SJCRH30 (cell line): ENCODE data around the gene PICALM. TPM values are rescaled to one million over a fixed set of nuclear protein-coding genes. Genes with fewer than 3 reads are reported as not detected.

Experiments used
- DNase-seq, 2 experiments: peaks; one replicate each; pipeline ENCODE4 v3.0.0-alpha.2; 2015 to 2020
- H3K27ac ChIP-seq: fragments of 250-450 bp; sonication (Bioruptor Pico); 2 replicates; pipeline ENCODE4 v1.5.1; 2020; ENCODE audit warnings: mild to moderate bottlenecking, moderate library complexity
- H3K27me3 ChIP-seq: fragments of 250-450 bp; sonication (Bioruptor Pico); 2 replicates; pipeline ENCODE4 v1.5.1; 2020; ENCODE audit warnings: mild to moderate bottlenecking, moderate library complexity
- H3K36me3 ChIP-seq: fragments of 250-450 bp; sonication (Bioruptor Pico); 2 replicates; pipeline ENCODE4 v1.5.1; 2020; ENCODE audit warnings: mild to moderate bottlenecking, moderate library complexity
- H3K4me1 ChIP-seq: fragments of 250-450 bp; sonication (Bioruptor Pico); 2 replicates; pipeline ENCODE4 v1.5.1; 2020; ENCODE audit warnings: mild to moderate bottlenecking, moderate library complexity
- H3K4me3 ChIP-seq: fragments of 250-450 bp; sonication (Bioruptor Pico); 2 replicates; pipeline ENCODE4 v1.5.1; 2020; ENCODE audit warnings: mild to moderate bottlenecking, moderate library complexity
- H3K9me3 ChIP-seq: fragments of 250-450 bp; sonication (Bioruptor Pico); replicated peaks from 2 replicates; pipeline ENCODE4 v1.5.1; 2020; ENCODE audit warnings: mild to moderate bottlenecking, moderate library complexity
- total RNA-seq: library from RNA; depleted of rRNA; stranded (reverse); fragments of >200 nt; shearing (Covaris generic); gene quantifications from 2 replicates; pipeline ENCODE4 v1.2.3, GENCODE V29; 2014

PICALM gene
- total RNA-seq, 1 experiment from 2014 or later, result 242 TPM

DNA sequence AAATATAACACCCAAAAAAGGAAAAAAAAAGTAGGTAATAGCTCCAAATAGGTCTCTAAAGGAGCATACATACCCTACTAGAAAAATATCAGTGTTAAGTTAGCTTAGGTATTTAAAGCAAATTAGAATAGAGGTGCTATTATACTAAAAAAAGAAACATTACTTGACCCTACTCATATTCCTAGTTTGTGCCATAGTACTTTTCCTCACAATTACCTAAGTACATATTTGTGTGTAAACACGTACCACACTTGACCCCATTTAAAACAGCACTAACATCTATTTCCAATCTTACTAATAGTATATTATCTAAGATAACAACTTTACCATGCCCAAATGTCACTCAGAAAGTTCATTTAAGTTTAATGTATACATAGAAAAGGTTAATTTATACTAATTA, 57.7 kb downstream of the PICALM start:
- Histone ChIP-seq H3K4me1 (peaks cover 25% of the 10 kb centered on the region), H3K4me3 (no peak overlapping the region), H3K9me3 (no peaks in the 10 kb centered on the region), H3K27me3 (no peaks in the 10 kb centered on the region), H3K27ac (no peak overlapping the region), H3K36me3 (peaks cover 60% of the 10 kb centered on the region)
- DNase-seq, result no peak

DNA sequence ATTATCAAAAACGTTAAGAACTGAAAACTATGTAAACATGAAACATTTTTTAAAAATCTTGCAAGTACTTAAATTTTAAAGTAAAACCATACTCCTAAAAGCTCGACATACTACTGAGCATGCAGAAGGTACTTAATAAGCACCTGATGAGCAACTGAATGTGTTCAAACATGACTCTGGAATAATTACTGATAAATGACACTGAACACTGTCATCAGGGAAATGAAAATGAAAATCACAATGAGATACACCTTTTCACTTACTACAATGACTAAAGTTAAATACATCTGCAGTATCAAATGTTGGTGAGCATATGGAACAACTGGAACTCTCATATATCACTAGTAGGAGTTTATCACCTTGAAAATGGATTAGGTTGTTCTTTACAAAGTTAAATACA, 65.2 kb downstream of the PICALM start:
- no peaks in the 10 kb centered on the region for H3K27me3 ChIP-seq
- H3K36me3 ChIP-seq, result peaks cover 89% of the 10 kb centered on the region
- no peak for DNase-seq
- no peak overlapping the region for H3K27ac ChIP-seq
- H3K4me3 ChIP-seq, result no peak overlapping the region
- no peaks in the 10 kb centered on the region for H3K4me1 ChIP-seq
- H3K9me3 ChIP-seq, result no peaks in the 10 kb centered on the region

DNA sequence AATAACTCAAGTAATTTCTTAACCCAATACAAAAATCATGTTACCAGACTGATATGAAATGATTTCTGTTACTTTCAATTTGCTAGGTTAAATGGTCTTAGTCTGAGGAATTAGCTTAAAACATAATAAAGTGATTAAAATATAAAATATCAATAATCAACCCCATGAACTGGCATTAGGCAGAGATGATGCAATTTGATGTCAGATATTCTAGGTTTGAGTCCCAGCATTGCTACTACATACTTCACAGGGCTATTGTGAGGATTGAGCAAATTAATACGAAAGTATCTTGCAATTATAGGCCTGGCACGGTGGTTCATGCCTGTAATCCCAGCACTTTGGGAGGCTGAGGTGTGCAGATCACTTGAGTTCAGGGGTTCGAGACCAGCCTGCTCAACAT, 66.5 kb downstream of the PICALM start:
- no peak for DNase-seq
- Histone ChIP-seq H3K27me3 (no peaks in the 10 kb centered on the region), H3K27ac (no peak overlapping the region), H3K9me3 (no peaks in the 10 kb centered on the region), H3K4me1 (no peaks in the 10 kb centered on the region), H3K36me3 (peaks cover 85% of the 10 kb centered on the region), H3K4me3 (no peak overlapping the region)

DNA sequence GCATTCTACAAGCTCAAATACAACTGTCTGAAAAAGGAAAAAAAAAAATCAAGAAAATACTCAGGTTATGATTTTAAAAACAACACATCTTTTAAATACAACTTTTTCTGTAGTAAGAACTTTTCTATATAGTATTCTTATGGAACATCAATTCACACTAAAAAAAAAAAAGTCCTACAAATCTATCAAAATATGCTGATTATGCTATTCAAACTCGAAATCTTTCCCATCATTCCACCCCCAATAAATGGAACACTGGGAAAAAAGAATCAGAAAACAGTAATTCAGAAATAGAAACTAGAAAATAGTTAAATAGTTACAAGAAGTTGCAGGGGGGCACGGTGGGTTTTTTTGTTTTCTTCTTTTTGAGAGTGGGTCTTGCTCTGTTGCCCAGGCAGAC, 77.4 kb downstream of the PICALM start:
- no peaks in the 10 kb centered on the region for H3K4me1 ChIP-seq
- no peak for DNase-seq
- H3K9me3 ChIP-seq, result no peaks in the 10 kb centered on the region
- H3K36me3 ChIP-seq, result peaks cover 68% of the 10 kb centered on the region
- H3K27me3 ChIP-seq, result no peaks in the 10 kb centered on the region
- no peak overlapping the region for H3K4me3 ChIP-seq
- no peak overlapping the region for H3K27ac ChIP-seq

DNA sequence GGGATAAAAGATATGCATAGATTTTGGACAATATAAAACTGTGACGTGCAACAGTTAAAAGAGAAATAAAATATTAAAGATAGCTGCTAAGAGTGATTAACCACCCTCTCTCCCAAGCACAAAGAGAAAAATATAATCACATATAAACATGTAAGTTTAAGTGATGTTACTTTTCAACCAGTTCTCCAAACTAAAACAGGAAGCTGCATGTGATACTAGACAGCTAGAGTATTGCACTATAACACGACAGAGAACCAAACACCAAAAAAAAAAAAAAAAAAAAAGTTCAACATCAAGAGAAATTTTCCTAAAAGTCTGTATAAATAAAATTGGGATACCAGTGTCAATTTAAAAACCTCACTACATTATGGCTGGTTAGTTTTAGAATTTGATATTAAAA, 79.1 kb downstream of the PICALM start:
- no peaks in the 10 kb centered on the region for H3K9me3 ChIP-seq
- no peaks in the 10 kb centered on the region for H3K27me3 ChIP-seq
- no peaks in the 10 kb centered on the region for H3K4me1 ChIP-seq
- no peak overlapping the region for H3K4me3 ChIP-seq
- no peak for DNase-seq
- H3K36me3 ChIP-seq, result peaks cover 56% of the 10 kb centered on the region
- no peak overlapping the region for H3K27ac ChIP-seq

DNA sequence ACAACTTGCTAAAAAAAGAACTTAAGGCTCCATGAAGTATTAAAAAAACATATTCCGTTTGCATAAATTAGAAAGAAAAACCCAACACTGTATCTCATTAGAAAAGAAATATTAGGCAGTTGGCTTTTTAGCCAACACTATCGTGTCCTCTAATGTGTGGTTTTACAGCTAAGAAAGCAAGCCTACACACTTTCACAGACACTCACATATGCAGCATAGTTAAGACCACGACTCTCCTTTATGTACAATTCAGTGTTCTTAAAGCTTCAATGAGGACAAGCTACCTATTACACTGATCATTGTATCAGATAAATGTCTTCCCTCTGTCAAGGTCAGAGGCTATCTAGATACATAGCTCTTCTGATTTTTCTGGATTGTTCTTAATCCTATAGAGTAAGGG, 80.1 kb downstream of the PICALM start:
- H3K36me3 ChIP-seq, result peaks cover 56% of the 10 kb centered on the region
- DNase-seq, result no peak
- no peak overlapping the region for H3K27ac ChIP-seq
- H3K4me3 ChIP-seq, result no peak overlapping the region
- H3K9me3 ChIP-seq, result no peaks in the 10 kb centered on the region
- no peaks in the 10 kb centered on the region for H3K4me1 ChIP-seq
- H3K27me3 ChIP-seq, result no peaks in the 10 kb centered on the region

DNA sequence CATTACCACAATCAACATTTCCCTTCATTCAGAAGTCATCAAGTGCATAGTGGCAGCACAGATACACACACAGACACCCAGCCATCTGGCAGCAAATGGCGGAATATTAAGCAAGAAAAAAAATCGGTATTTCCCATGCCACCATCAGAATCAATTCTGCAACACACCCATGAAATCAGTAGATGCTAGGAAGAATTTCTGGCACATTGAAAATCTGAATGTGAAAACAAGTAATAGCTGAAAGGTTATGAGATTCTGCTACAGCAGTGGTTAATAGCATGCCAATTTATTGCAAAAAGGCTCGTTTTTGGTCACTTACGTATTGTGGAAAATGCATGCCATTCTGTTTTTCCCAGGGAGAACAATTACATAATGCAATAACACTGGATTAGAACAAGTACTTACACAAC, 91.1 kb downstream of the PICALM start:
- DNase-seq, result no peak
- H3K9me3 ChIP-seq, result no peaks in the 10 kb centered on the region
- H3K27ac ChIP-seq, result no peak overlapping the region
- no peak overlapping the region for H3K4me3 ChIP-seq
- no peaks in the 10 kb centered on the region for H3K4me1 ChIP-seq
- peaks cover 86% of the 10 kb centered on the region for H3K36me3 ChIP-seq
- H3K27me3 ChIP-seq, result no peaks in the 10 kb centered on the region

DNA sequence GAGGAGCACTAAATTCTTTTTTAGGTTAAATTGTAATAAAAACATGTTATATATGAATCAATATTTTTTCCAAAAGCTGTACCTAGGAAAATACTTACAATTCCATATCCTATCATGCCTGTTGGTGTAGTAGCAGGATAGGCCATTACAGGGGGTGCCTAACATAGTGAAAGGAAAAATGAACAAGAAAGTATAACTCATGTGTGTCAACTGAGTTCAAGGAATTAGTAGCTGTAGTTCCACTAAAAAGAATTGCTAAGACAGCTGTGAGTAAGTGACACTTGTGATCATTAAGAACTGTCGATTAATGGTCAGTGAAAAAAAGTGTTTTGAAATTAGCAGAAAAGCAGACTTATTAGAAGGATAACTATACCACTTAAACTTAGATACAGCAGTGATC, 92.4 kb downstream of the PICALM start:
- no peaks in the 10 kb centered on the region for H3K9me3 ChIP-seq
- no peak for DNase-seq
- H3K27me3 ChIP-seq, result no peaks in the 10 kb centered on the region

DNA sequence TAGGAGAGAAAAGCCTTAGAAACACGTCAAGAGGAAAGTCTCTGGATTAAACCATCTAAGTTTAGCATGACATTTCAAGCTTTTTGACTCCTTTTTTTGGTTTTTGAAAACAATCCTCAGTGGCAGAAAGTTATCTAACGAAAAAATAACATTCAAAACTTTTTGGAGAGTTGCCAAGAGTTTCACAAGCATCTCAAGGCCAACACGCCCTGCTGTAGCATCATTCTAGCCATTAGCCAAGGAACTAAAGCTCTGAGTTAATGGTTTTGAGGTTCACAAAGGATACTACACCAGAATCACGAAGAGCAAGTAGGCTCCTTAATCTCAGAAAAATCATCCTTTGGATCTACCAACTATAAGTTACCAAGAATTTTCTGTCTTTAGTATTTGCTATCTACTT, 94.8 kb downstream of the PICALM start:
- Histone ChIP-seq H3K27ac (no peak overlapping the region), H3K27me3 (no peaks in the 10 kb centered on the region), H3K36me3 (peaks cover 86% of the 10 kb centered on the region), H3K9me3 (no peaks in the 10 kb centered on the region), H3K4me3 (no peak overlapping the region), H3K4me1 (no peaks in the 10 kb centered on the region)
- no peak for DNase-seq

More for the DNA sequence above, 92.4 kb downstream of the PICALM start:
- no peaks in the 10 kb centered on the region for H3K4me1 ChIP-seq
- H3K4me3 ChIP-seq, result no peak overlapping the region
- peaks cover 90% of the 10 kb centered on the region for H3K36me3 ChIP-seq
- H3K27ac ChIP-seq, result no peak overlapping the region

DNA sequence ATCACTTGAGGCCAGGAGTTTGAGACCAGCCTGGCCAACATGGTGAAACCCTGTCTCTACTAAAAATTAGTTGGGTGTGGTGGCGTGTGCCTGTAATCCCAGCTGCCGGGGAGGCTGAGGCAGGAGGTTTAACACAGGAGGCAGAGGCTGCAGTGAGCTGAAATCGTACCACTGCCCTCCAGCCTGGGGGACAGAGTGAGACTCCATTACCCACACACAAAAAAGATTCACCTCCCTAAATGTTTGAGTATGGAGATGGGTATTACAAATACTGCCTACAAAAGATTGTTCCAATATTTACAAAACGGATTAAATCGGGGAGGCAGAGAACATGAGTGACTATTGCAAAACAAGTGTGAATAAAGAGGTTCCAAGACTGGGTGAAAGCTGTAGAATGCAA, 98.3 kb downstream of the PICALM start:
- no peak for DNase-seq
- no peaks in the 10 kb centered on the region for H3K4me1 ChIP-seq
- H3K27me3 ChIP-seq, result no peaks in the 10 kb centered on the region
- H3K9me3 ChIP-seq, result no peaks in the 10 kb centered on the region
- no peak overlapping the region for H3K4me3 ChIP-seq
- no peak overlapping the region for H3K27ac ChIP-seq
- H3K36me3 ChIP-seq, result peaks cover 78% of the 10 kb centered on the region

DNA sequence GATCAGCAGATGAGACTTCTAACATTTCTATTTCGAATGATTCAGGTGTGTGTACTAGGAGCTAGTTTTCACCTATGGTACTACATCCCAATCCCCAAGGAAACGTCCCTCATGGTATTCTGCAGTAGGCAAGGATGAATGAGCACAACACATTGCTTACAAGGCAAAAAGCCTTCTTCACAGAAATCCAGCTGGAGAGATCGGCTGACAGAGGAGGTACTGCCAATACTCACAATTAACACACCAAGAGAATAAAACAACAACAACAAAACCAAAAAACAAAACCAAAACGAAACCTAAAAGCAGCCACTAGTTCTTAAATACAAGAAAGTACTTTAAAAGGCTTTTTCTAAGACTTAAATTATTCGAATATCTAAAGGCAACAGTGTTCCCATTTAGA, 101.4 kb downstream of the PICALM start:
- no peak for DNase-seq
- Histone ChIP-seq H3K9me3 (no peaks in the 10 kb centered on the region), H3K27ac (no peak overlapping the region), H3K27me3 (no peaks in the 10 kb centered on the region), H3K4me1 (peaks cover 4% of the 10 kb centered on the region), H3K36me3 (peaks cover 71% of the 10 kb centered on the region), H3K4me3 (no peak overlapping the region)

DNA sequence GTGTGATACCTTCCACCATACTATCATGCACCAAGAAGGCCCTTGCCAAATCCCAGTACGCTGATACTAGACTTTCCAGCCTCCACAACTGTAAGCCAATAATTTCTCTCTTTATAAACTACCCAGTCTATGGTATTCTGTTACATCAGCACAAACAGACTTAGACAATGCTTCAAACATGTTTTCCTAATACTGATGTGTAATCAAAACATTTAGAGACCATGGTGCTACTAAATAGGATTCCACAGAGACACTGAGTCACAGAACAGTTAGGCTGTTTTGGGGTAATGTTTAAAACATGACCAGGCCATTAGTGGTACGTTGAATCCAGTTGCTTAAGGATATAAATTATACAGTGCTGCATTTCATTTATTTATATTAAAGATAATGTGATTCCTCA, 103.7 kb downstream of the PICALM start:
- Histone ChIP-seq H3K36me3 (peaks cover 58% of the 10 kb centered on the region), H3K27ac (no peak overlapping the region), H3K27me3 (no peaks in the 10 kb centered on the region), H3K4me1 (peaks cover 18% of the 10 kb centered on the region), H3K4me3 (no peak overlapping the region), H3K9me3 (no peaks in the 10 kb centered on the region)
- DNase-seq, result no peak

DNA sequence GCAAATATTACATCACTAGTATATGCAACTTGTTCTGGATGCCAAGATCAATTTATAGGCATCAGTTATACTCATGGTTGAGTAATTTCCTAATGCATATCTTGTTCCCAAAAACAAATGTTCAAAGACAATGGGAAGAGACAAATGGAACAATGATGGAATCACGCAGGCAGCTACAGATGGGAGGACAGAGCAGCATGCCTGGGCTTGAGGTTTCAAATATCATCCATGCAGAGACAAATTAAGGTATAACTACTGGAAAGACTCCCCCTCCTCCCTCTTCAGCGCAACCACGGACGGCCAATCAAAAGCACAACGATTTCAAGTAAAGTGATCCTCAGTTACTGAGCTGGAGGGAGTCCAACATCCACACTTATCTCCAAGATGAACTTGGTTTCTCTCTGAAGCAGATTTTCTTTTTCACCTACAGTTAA, 106.9 kb downstream of the PICALM start:
- Histone ChIP-seq H3K36me3 (peaks cover 63% of the 10 kb centered on the region), H3K27ac (peak overlapping the region; percentile 3), H3K4me3 (no peak overlapping the region), H3K27me3 (no peaks in the 10 kb centered on the region), H3K4me1 (peaks cover 18% of the 10 kb centered on the region), H3K9me3 (no peaks in the 10 kb centered on the region)
- DNase-seq, result peak; percentile 70 to 78

DNA sequence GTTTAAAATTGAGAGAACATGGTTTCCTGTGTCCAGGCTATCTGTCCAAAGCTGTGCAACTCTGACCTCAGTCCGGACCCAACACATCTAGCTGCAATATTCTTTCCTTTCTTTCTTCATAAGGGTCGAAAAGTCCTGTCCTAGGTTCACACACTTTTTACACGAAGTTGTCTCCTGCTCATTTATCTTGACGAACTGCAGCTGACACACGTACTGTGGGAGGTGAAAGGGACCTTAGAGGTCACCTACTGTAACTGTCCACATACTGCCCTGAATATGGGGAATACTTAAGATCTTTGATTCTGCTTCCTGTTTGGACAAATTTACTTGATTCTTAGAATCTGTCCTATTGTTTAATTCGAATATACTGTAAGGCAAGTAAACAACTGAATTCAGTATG, 107.8 kb downstream of the PICALM start:
- H3K4me3 ChIP-seq, result no peak overlapping the region
- H3K36me3 ChIP-seq, result peaks cover 64% of the 10 kb centered on the region
- H3K4me1 ChIP-seq, result peaks cover 18% of the 10 kb centered on the region
- H3K27ac ChIP-seq, result no peak overlapping the region
- no peaks in the 10 kb centered on the region for H3K27me3 ChIP-seq
- DNase-seq, result no peak
- H3K9me3 ChIP-seq, result no peaks in the 10 kb centered on the region

DNA sequence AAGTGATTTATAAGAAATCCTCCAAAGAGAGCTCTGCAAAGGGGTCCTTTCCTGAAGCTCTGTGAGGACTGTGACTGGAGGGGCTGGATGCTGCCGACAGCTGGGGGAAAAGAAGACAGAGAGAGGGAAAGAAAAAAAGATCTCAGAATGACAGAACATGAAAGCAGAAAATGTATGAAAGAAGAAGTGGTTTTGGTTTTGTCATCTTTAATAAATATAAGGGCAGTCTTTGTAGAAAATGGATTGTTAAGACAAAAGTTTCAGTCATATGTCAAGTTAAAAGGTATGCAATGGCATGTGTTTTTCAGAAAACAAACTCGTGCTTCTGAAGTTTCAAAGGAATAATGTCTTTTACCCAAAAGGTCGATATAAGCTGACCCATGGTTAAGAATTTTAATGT, 108.2 kb downstream of the PICALM start:
- peaks cover 65% of the 10 kb centered on the region for H3K36me3 ChIP-seq

DNA sequence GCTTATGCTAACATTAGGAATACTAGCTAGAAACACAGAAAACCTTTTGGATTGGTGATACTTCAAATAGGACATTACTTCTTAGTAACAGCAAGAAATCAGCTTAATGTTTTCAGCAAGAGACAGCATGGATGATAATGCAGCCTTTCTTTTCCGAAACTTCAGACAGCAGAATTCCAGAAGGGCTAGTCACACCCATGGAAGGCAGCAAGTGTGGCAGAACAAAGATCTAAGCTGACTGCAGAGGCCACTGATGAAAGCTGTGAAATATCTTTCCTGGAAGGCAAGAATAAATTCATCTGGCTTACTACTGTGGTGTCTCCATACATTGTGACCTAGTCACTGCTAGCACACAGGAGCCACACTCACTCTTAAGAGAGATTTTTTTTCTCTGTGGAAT, 113.4 kb downstream of the PICALM start:
- DNase-seq, result peak; percentile 29 to 35
- peaks cover 52% of the 10 kb centered on the region for H3K36me3 ChIP-seq
- H3K9me3 ChIP-seq, result peaks cover 3% of the 10 kb centered on the region; the same call in 1 of the 2 replicates
- H3K4me1 ChIP-seq, result no peaks in the 10 kb centered on the region
- H3K27ac ChIP-seq, result no peak overlapping the region
- no peaks in the 10 kb centered on the region for H3K27me3 ChIP-seq
- H3K4me3 ChIP-seq, result no peak overlapping the region

More for the DNA sequence above, 108.2 kb downstream of the PICALM start:
- DNase-seq, result no peak
- Histone ChIP-seq H3K27me3 (no peaks in the 10 kb centered on the region), H3K9me3 (no peaks in the 10 kb centered on the region), H3K4me3 (no peak overlapping the region), H3K4me1 (peaks cover 18% of the 10 kb centered on the region), H3K27ac (no peak overlapping the region)
